GM18873 (cell line): Measurements from ENCODE around the gene ARHGAP8.

Experiments used
- ATAC-seq: cut with Tn5 transposase; IDR thresholded peaks from one replicate; pipeline ENCODE4 v1.9.1; 2021; ENCODE audit warnings: mild to moderate bottlenecking, moderate library complexity, moderate number of reproducible peaks; ENCODE audit not compliant: unreplicated experiment, low FRiP score

Gene ARHGAP8

DNA sequence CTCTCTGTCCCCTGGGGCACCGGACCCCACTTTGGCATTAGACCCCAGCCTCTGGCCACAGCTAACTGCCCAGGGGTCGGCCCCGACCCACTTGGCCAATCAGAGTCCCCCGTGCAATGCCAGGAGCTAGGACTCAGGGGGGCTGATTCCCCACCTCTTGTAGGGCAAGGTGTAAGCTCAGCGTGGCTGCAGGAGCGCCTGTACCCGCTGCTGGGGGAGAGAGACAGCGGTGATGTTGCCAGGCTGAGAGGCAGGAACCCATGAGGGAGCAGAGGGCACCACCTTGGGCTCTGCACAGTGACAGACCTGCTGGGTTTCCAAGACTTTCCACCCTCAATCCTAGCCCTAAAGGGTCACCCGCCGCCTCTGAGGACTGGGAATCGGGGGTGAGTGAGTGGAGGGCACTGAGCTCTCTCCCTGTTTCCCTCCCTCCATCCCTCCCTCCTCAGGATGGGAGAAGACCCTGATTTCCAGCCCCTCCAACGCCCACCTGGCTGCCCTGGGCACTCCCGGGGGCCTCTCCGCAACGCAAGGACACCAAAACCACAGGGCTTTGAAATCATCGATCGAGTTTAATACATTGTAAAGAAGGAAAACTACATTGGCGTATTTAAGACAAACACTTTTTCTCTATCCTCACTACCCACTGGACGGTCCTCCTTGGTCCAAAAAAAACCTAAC is 128.4 kb downstream of the ARHGAP8 start:
- ATAC-seq = no peak

DNA sequence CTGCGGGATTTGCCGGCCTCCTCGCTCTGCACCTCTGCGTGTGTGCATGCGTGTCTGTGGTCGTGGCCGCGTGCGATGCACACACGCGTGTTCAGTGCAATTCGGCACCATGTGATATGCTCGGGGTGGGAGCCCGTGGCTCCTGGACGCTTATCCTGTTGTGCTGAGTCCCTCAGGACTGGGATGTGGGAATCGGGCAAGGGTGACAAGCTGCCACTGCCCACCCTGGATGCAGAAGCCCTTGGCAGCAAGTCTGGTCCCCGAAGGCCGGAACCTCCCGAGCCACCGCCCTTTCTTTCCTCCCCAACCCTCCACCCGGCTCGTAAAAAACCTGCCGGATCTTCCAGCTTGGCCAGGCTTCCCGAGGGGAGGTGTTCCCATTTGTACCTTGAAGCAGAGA is 129.2 kb downstream of the ARHGAP8 start:
- no peak for ATAC-seq

DNA sequence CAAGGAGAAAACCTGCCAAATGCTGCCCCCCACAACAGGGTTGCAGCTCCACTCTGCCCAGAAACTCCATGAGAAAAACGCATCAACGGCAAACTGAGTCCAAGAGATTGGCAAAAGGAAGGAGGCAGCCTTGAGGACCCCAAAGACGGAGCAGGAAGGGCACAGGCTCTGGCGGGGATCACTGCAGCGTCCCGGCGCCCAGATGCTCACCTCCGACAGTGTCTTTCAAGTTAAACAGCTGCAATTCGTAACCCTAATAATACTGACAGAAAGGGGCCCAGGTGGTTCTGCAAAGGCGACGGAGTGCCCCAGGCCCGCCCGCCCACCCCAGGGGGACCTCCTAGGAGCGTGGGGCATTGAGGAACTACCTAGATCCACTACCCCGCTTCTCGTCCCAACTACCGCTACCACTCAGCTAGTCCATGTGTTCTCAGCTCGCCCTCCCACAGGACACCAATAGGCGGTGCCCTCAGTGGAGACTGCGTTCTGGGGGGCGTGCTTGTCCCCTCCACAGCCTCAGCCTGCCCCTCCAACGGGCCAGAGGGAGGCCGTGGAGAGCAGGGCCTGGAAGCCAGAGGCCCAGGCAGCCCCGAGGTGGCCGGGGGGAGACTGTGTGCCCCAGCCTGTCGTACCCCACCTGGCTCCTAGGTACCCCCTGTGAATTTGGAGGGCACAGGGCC is 130.0 kb downstream of the ARHGAP8 start:
- ATAC-seq = no peak

DNA sequence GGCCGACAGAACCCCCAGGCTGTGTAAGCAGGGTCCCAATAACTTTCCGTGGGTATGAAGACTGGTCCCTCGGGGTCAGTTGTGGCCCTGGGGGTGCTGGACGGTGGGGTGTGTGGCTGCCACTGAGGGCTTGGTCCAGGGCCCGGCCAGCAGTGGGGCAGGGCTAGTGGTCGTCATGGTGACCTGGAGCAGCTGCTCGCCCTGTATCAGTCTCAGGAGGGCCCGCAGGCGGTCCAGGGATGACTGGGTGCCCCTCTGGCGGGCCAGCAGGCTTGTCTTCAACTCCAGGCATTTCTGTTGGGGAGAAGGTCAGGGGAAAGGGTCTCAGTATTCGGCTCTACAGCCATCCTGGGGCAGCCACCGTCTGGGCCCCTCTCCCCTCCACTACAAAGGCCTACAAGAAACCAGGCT is 130.6 kb downstream of the ARHGAP8 start:
- ATAC-seq = no peak

DNA sequence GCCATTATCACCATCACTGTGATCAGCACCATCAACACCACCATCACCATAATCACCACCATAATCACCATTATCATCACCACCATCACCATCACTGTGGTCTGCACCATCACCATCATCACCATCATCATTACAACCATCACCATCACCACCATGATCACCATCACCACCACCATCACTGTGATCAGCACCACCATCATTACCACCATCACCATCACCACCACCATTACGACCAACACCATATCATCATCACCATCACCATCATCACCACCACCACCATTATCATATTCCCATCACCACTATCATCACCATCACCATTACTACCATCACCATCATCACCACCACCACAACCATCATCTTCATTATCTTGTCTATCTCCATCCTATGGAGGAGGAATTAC is 132.2 kb downstream of the ARHGAP8 start:
- no peak for ATAC-seq

DNA sequence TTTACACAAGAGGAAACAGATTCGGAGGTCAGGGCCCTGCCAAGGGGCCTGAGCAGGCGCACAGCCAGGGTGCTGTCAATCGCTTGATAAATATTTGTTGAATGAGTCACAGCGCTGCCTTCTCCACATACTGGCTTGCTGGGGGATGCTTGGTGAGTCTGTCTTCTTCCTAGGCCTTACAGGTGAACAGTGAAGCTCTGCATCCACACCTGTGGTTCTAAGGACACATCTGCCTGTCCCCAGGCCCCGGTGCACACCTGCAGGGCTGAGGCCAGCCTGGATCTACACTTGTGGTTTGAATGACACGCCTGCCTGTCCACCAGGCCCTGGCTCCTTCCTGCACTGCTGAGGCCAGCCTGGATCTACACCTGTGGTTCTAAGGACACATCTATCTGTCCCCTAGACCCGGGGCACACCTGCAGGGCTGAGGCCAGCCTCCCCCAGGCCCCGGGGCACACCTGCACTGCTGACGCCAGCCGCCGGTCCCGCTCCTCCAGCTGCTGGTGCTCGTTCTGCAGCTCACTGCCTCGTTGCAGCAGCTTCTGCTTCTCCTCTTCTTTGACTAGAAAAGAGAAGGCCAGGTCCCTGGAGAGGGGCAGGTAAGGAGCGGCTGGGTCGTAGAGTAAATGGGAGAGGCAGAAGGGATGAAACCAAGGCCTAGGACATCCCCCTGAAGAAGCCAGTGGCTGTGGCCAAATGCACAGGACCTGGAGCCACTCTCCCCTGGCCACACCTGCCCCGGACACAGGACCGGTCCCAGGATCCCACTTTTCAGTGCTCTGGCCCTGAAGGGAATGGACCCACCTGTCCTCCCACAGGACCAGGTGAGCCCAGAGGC is 132.8 kb downstream of the ARHGAP8 start:
- ATAC-seq = no peak

DNA sequence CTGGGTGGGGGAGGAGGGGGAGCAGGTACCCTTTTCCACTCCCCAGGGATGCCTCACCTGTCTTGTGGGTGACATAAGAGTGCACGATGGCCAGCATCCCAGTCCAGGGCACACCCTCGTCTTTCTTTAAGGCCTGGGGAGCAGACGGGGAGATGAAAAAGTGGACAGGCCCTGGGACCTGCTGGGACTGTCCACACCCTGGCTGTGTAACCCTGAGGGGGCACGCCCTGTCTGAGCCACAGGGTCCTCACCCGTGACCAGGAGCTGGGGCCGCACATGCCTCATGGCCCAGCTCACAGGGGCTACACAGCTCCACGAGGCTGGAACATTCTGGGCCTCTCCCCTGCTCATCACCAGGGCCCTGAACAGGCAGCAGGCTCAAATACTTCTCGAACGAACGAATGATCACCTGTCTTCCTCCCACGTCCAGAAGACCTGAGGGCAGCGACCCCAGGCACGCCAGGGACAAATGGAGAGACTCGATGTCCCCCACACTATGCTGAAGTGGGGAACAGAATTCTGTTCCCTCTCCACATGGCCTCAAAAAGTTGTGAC is 133.5 kb downstream of the ARHGAP8 start:
- ATAC-seq = no peak

DNA sequence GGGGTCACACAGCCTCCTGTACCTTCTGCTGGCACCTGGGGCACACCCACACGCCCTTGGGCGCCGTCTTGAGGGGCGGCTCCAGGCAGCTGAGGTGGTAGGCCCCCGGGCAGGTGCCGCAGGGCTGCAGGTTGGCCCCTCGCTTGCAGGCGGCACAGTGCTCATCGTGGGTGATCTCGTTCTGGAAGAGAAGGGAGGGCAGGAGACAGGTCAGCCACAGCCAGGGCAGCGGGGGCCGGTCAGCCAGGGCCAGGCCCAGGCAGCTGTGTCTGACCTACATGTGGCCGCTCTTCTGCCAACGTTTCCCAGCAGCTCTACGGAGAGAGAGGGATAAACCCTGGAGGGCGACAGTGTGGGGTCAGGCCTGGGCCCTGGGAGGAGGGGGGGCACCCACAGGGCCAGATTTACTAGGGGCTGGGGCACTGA is 135.6 kb downstream of the ARHGAP8 start:
- ATAC-seq = no peak

DNA sequence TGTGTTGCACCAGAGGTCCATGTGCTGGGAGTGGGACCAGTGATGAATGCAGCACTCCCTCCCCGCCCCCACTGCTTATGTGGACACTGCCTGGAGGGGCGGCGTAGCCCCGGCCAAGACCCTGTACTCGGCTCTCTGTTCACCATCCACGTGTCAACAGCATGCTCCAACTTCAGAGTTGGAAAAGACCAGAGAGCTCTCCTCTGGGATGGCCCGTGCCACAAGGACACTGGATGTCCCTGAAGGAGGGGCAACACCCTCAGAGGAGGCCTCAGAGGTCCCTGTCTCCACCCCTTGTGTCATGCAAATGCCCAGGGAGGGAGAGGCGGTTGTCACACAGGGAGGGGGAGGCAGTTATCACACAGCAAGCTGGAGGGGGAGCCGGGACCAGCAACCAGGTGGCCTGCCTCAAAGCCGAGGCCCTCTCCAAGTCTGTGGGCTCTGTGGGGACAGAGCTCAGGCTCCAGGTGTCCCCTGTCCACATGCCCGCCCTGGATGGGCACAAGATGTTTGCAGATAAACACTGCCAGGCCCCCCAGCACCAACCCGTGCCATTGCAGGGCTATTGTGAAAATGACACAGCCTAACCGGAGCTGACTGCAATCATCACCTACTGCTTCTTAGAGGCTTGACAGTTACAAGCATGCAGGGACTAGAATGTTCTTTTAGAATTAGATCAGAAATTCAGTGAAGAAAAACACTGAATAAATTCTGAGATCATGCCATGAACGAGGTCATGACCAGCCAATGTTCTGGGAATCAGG is 136.3 kb downstream of the ARHGAP8 start:
- ATAC-seq = no peak

DNA sequence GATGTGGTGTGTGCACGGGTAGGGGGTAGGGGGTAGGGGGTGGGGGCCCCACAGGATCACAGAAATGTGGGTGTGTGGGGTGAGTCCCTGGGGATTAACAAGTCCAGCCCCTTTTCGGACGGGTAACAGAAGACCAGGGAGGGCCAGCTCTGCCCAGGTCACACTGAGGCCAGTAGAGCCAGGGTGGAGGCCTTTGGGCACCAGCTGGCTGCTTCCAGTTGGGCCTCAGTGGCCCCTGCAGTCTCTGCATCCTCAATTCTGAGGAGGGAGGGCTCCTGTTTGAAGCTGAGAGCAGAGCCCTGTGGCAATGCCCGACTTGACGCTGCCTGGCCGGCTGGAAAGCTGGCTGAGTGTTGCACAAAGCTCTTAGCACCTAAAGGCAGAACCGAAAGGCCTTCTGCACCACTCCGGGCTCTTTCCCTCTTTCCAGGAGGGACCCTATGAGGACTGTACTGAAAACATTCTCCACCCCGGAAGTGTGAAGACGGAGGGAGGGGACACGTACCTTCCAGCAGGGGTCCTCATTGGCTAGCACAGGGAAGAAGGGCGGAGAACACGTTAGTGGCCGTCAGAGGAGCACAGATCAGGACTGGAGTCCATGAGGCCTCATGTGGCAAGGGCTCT is 137.0 kb downstream of the ARHGAP8 start:
- ATAC-seq = no peak

DNA sequence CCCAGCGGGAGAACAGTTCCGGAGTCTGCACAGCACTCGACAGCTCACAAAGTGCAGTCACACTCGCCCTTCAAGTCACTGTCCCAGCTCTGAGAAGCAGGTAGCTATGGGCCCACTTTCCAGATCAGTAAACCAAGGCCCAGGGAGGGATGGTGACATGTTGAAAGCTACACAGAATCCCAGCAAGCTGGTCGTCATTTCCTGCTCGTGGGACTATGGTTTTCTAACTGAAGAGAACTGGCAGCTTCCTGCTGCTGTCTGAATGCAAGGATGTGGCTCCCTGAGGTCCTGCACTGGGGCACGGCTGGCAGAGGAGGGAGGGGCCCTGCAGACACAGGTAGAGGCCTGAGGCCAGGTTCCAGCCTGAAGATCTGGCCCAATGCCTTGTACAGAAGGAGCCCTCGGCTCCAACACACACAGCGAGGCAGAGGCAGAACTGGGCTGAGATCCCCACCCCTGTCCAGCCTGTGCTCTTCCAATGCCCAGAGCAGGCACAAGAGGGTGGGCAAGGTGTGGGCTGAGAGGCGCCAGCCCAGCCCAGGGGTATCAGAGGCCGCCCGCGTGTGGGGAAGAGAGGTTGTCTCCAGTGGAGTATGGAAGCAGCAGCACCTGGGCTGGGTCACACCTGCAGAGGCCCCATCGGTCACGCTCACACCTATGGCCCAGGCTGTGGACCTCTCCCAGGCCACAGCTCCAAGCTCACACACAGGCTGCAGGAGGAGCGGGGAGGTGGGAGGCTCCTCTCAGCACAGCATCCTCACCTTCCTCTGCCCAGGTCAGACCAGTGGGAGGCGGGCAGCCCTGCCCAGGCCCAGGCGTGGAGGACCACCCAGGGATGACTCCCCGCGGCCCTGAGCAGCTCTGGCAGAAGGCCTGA is 138.3 kb downstream of the ARHGAP8 start:
- no peak for ATAC-seq

DNA sequence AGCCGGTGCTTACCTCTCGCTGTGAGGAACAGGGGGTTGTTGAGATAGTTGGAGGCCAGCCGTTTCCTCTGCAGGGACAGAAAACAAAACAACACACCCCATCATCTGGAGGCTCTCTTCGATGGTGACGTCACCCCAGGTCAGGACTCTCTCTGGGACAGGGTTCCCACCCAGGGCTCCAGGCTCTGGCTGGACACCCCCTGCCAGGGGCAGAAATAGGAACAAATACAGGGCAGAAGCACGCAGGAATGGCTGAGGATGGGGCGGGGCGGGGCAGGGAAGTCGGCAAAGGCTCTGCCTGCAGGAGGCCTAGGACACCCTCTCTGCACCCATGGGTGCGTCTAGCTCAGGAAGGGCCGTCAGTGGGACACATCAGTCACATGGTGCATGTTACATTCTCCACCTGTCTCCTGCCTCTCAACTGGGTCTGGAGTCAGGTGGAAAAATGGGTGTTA is 138.9 kb downstream of the ARHGAP8 start:
- no peak for ATAC-seq

DNA sequence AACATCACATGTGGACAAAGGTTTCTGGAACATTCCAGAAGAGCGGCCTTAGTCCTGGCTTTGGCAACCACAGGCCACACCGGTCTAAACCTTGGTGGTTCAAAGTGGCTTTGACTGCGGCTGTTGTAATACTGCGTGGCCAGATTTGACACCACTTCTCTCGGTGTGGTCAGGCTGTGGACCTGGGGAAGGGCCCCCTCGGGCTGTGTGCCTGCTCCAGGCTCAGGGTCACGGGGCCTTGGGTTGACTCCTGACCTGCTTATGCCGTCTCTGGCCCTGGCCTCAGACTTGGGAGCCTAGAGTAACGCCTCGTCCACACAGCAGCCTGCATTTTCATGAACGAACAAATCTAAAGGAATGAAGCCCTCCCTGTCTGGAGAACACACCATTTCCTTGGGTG is 139.4 kb downstream of the ARHGAP8 start:
- ATAC-seq = no peak

DNA sequence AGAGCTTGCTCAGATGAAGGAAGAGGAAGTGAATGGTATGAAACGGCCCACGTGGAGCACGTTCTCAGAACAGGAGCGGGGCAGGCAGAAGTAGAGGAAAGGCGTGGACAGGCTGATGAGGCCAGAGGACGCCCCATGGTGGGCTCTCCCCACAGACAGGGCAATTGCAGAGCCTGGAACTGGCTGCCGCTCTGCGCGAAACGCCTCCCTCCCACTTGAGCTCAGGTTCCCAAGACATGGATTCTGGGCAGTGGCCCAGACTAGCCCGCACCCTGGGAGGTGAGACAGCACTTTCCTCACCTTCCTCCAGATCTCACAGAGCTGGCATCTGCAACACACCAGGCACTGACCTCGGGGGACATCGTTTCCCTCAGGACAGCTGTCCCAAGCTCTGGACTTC is 139.9 kb downstream of the ARHGAP8 start:
- ATAC-seq = no peak

DNA sequence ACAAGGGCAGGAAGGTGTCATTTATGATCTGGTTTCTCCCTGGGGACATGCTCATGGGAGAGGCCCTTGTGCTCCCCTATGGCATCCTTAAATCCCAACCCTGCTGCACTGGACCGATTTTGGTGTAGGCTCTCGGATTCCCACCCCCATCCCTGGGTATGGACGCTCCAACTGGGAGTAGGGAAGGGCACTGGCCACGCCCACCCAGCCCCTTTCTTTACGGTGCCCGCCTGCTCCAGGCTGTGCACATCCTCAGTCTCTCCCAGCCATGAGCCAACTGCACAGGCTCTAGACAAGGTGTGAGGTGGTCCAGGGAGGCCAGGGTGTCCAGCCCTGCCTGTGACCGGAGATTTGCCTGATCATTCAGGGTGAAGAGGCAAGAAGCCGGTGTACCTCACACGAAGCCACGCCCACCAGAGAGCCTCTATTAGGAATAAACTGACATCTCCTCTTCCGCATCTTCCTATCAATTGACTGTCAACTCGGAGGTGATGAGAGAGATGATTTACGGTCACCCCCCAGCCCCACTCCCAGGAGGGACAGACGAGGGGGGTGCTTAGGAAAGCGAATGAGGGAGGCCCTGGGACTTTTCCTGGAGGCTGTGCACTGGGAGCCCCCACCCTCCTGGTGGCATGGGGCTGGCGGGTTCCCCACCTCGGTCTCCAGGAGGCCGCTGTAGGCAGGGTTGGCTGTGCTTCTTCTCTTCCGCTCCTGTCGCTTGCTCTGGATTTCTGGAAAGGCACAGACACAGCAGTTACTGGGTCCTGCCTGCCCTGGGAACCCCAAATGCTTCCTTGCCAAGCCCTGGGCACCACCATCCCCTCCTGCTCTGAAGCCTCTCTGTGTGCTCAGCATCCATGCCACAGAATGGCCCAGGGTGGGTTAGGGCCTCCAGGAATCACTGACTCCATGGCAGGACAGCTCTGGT is 140.7 kb downstream of the ARHGAP8 start:
- no peak for ATAC-seq

DNA sequence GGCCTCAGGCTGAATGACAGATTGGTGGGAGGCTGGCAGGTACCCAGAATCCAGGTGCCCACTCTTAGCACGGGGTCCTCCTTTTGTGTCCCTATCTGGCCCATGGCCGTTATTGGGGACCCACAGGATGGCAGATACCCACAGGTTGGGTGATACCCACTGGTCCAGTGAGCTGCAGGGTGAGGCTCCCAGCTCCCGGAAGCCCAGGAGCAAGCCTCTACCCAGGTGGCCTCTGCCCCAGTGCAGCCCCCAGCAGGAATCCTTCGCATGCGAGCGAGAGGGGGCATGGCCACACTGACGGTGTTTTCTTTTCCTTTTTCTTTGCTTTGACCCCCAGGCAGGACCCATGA is 141.3 kb downstream of the ARHGAP8 start:
- no peak for ATAC-seq

DNA sequence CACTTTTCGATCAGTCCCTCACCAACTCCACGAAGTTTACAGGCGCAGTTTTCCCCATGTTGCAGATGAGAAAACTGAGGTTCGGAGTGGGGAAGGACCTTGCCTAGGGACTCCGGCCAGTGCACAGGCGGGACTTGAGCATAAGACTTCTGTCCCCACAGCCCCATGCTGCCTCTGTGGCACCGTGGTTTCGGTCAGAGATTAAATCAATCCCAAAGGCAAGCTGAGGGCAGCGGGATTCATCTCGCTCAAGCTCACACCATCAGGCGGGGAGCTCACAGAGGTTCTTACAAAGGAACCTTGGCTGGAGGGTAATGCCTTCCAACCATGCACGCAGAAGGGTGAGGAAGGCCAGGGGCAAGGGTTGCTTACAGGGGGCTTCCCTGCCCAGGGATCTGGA is 141.9 kb downstream of the ARHGAP8 start:
- ATAC-seq = no peak

DNA sequence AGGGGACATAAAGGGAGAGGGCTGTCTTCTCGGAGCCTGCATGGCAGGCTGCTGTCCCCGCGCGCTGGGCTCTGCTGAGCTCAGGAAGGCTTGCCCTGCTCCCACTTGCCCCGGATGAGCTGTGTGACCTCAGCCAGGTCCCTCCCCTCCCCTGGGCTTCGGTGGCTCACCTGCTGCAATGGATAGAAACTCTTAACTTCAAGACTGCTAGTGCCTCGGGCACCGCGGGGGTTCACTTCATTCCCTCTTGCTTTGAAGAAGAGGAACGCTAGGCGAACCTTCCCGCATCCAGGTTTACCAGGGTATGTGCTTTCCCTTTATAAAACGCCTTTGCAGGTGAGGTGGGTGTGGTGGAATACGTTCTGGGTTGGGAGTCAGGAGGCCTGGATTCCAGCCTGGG is 142.4 kb downstream of the ARHGAP8 start:
- no peak for ATAC-seq
